SK-N-SH (cell line): ENCODE measurements around the gene DOC2A.

Experiments
- CHD2 ChIP-seq: fragments of 150-350 bp; IDR thresholded peaks from 2 replicates; pipeline ENCODE4 v1.6.1; 2018; ENCODE audit warnings: low read length; ENCODE audit not compliant: partially characterized antibody
- CTCF ChIP-seq: fragments of 200-600 bp; sonication (generic); IDR thresholded peaks from 2 replicates; pipeline ENCODE4 v1.6.1; 2017; ENCODE audit warnings: antibody characterized with exemption, mild to moderate bottlenecking, moderate library complexity
- EP300 ChIP-seq, 2 experiments: IDR thresholded peaks; 2 replicates each; pipeline versions ENCODE4 v1.4.0 to v1.6.1; 2012; ENCODE audit warnings: borderline replicate concordance in 1 of 2, low read depth in 1 of 2, low read length in 1 of 2
- GATA2 ChIP-seq: sonication (generic); formaldehyde crosslinking; IDR thresholded peaks from 2 replicates; pipeline ENCODE4 v1.5.0; 2020; ENCODE audit warnings: mild to moderate bottlenecking, missing genetic modification reagents
- POLR2AphosphoS5 ChIP-seq: IDR thresholded peaks from 2 replicates; pipeline ENCODE4 v1.6.1; 2012; ENCODE audit warnings: low read depth, low read length
- RAD21 ChIP-seq: IDR thresholded peaks from 2 replicates; pipeline ENCODE4 v1.6.1; 2012; ENCODE audit warnings: mild to moderate bottlenecking, low read length
- REST ChIP-seq: IDR thresholded peaks from 2 replicates; pipeline ENCODE4 v1.6.1; 2012; ENCODE audit warnings: mild to moderate bottlenecking, low read depth, low read length, moderate library complexity
- SIN3A ChIP-seq: IDR thresholded peaks from 2 replicates; pipeline ENCODE4 v1.6.1; 2012; ENCODE audit warnings: low read depth, mild to moderate bottlenecking, low read length, moderate library complexity, borderline replicate concordance

DNA sequence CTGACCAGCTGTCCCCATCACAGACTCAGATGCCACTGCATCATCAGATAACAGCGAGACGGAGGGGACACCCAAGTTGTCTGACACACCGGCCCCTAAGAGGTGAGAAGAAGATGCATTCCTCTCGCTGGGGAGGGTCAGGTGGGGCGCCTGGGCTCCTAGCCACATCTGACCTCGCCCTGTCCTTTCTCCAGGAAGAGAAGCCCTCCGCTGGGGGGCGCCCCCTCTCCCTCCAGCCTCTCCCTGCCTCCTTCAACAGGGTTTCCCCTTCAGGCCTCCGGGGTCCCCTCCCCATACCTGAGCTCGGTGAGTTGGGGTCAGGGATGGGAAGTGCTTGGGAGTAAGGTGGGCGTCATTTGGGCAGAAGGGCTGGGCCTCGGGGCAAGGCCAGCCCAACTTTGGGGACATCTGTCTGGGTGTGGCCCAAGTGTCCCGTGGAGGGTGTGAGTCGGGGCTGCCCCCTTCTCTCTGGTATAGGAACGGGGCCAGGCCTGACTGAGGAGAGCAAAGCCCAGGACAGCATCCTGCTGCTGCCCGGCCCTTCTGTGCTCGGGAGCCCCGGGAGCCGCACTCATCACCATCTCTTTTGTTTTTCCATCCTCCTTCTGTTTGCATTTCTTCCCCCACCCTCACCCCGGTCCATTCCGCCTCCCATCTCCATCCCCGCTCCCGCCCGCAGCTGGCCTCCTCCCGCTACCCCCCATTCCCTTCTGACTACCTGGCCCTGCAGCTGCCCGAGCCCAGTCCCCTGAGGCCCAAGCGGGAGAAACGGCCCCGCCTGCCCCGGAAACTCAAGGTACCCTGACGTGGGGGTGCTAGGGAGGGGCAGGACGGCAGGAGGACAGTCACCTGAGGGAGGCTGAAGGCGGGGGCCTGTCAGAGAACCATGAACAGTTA is 9.8 kb downstream of the DOC2A start:
- no peak for TF ChIP-seq RAD21
- TF ChIP-seq GATA2 (CRISPR knock-in tag) = no peak
- TF ChIP-seq EP300 (IDR thresholded peaks at IDR 0.05; ENCODE audit: borderline replicate concordance in 1 of 2, low read depth in 1 of 2, low read length in 1 of 2) = no peak
- TF ChIP-seq CTCF = no peak
- no peak for TF ChIP-seq SIN3A
- no peak for TF ChIP-seq POLR2AphosphoS5
- no peak for TF ChIP-seq CHD2
- no peak for TF ChIP-seq REST
